Measurements from ENCODE around the gene HOTAIR. TPM values are rescaled to one million over a fixed set of nuclear protein-coding genes. Genes with fewer than 3 reads are reported as not detected.

The HOTAIR gene
- polyA plus RNA-seq, 1 donor from 2014 or later = not detected

DNA sequence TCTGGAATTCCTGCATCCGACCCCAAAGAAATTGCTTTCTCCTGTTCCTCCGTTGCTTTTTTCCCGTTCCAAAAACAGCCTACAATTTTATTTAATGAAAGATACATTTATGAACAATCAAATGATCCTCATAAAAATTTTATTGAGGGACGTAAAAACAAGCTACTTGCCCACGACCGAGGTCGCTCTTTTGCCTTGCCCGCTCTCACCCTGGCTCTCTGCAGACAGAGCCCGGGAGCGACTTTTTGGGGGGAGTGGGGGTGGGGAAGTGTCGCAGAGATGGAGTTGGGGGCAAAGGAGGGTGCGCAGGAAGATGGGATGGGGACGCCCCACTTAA lies 24.1 kb upstream of the HOTAIR start:
- Mint-ChIP-seq H3K9me3 (peaks cover 0 to 2% (median 0%) of the 10 kb centered on the region in 3 donors), H3K27me3 (peaks cover 69% of the 10 kb centered on the region), H3K4me1 (peaks cover 7 to 15% (median 14%) of the 10 kb centered on the region in 3 donors), H3K4me3 (peak overlapping the region in 3 of 4 donors; percentile 6 to 88 (median 22)), H3K27ac (peak overlapping the region; percentile 46 to 81 (median 62)), H3K36me3 (peaks cover 1% of the 10 kb centered on the region)

- H3K4me1 Mint-ChIP-seq = peaks cover 7 to 20% (median 16%) of the 10 kb centered on the region in 3 donors
- H3K27me3 Mint-ChIP-seq = peaks cover 69% of the 10 kb centered on the region
- H3K36me3 Mint-ChIP-seq = peaks cover 1% of the 10 kb centered on the region
- H3K9me3 Mint-ChIP-seq = peaks cover 0 to 6% (median 0%) of the 10 kb centered on the region in 3 donors
- peak overlapping the region; percentile 6 to 88 (median 20) for H3K4me3 Mint-ChIP-seq
- H3K27ac Mint-ChIP-seq = peak overlapping the region; percentile 46 to 81 (median 62)
Measured at GRCh38 chr12:53998110-53998899, 23.6 kb upstream of the HOTAIR start.

DNA sequence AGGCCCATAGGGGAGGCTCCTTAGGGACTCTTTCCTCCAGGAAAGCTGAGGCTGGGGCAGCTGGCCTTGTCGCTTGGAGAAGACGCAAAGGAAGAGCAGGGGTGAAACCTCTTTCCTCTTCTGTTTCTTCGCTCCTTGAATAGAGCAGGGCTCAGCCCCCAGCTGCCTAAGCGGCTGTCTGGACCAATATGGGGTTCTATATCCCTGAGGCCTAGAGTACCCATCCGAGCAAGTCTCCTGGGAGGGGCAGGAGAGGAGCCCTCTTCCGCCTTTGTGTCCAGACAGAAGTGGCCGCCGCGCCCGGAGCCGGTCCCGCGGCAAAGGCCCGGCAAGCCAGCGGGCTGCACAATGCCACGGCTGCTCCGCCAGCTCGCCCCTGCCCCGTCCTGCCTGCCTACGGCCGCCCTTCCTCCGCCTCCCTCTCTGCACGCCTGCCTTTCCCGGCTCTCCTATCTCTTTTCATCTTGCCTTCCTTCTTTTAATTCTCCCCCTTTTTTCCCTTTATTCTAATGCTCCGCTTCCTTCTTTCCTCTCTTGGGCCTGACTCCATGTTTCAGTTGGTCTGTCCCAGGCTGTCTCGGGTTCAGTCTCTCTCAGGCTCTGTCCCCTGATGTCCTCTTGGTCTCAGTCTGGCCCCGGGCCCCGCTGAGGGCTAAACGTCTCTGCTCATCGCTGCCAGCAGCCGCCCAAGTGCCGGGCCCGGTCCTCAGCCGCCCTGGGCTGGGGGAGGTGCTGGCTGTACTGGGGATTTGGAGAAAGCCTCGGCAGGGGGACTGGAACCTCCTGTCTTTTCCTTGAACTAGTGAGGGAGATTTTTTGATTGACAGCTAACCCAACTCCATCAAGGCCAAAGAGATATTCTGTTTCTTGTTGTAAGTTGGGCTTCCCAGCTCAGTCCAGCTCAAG lies 22.7 kb upstream of the HOTAIR start:
- H3K9me3 Mint-ChIP-seq = peaks cover 0 to 6% (median 0%) of the 10 kb centered on the region in 3 donors
- peaks cover 1% of the 10 kb centered on the region for H3K36me3 Mint-ChIP-seq
- peak overlapping the region; percentile 18 to 88 (median 60) for H3K4me3 Mint-ChIP-seq
- peak overlapping the region in 2 of 3 donors; percentile 81 to 82 for H3K27ac Mint-ChIP-seq
- H3K27me3 Mint-ChIP-seq = peaks cover 65% of the 10 kb centered on the region
- peaks cover 7 to 21% (median 16%) of the 10 kb centered on the region in 3 donors for H3K4me1 Mint-ChIP-seq

DNA sequence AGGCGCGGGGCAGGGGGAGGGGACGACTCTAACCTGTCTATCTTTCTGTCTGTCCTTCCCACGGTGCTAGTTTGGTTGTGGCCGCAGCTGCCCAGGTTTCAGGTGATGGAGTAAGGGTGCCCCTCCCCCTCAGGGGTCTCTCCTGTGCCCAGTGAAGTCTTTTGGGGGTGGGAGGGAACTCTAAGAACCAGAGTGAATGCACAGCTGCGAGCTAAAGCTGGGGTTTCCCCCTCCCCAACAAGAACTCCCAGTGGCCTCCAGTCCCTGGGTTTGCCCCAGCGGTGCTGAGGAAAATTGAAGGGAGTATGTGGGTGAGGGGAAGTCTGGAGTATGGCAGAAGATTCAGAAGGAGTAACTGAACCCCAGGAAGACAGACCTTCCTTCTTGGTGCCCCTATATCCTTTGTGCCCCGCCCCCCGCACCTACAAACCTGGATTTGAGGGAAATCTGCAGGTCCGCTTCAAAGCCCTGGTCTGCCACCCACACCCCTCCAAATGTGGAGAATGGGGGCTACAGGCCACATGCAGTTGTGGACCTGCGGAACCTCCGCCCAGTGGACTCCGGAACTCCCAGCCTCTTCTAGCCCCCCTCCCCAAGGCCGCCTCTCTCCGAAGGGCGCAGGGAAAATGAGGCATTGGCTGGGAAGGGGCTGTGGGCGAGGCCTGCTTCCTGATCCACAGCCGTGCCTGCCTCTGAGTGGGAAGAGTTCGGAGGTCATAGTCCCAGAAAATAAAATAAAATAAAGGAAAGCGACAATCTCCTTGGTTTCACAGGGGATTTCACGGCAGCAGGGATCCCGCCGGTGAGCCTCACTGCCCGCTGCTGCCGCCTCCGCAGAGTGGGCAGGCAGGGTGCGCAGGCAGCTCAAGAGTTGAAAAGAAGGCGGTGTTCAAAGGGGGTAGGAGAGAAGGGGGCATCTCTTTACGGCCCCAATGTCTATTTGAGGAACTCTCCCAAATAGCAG lies 21.8 kb upstream of the HOTAIR start:
- Mint-ChIP-seq H3K4me3 (peak overlapping the region; percentile 72 to 88 (median 86)), H3K9me3 (peaks cover 0 to 6% (median 0%) of the 10 kb centered on the region in 3 donors), H3K36me3 (peaks cover 1% of the 10 kb centered on the region), H3K27me3 (peaks cover 64% of the 10 kb centered on the region), H3K27ac (peak overlapping the region; percentile 46 to 81 (median 54)), H3K4me1 (peaks cover 7 to 21% (median 16%) of the 10 kb centered on the region in 3 donors)

DNA sequence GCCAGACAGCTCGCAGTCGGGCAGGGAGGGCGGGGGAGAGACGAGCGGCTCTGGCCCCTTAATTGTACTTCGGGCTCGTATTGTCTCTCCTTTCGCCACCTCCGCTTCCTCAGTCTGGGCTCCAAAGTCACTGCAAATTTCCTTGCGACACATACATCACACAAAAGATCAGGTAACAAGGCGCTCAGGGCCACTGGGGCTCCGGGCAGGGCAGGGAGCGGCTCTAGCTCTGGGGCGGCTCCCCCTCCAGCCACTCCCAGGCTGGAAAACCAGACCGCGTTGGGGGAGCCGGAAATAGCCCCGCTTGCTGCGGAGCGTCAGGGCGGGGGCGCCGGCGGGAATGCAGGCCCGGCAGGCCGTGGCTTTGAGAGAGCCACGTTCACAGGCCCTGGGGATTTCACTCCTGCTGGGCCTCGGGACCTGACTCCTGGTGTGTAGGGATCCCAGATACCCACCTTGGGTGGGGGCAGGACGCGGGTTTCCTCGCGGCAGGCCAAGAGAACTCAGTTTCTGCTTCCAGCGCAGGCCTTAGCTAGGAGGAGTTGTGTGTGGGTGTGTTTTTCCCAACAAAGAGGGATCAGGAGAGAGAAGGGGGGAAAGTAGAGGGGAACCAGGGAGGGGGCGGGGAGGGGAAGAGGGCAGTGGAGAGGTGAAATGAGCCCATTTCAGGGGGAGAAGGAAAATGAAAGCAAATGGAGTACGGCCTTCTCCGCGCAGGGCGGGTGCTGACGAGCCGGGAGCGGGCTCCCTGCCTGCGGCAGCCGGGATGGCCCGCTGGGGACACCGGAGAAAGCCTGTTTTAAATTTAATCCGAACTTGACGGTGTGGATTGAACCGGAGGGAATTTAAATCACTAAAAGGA lies 20.9 kb upstream of the HOTAIR start:
- H3K9me3 Mint-ChIP-seq = peaks cover 0 to 6% (median 0%) of the 10 kb centered on the region in 3 donors
- peaks cover 1% of the 10 kb centered on the region for H3K36me3 Mint-ChIP-seq
- H3K4me3 Mint-ChIP-seq = peak overlapping the region; percentile 72 to 88 (median 86)
- H3K4me1 Mint-ChIP-seq = peaks cover 7 to 21% (median 16%) of the 10 kb centered on the region in 3 donors
- H3K27me3 Mint-ChIP-seq = peaks cover 65% of the 10 kb centered on the region
- peak overlapping the region in 2 of 3 donors; percentile 54 to 81 for H3K27ac Mint-ChIP-seq

DNA sequence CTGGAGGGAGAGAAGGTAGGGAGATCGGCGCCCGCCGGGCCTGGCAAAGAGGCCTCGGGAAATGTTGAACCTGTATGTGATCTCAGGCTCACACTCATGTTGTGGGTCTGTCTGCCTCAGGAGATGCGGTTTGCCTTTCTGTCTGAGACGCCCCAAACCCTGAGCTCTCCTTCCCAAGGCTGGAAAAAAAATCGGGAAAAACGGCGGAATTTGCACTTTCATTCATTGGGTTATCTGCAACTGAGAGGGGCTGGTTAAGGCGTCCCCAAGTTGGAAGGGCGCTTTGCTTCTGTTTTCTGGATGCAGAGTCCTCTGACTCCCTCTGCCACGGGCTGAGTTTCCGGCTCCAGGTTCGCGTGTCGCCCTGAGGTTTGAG lies 20.2 kb upstream of the HOTAIR start:
- Mint-ChIP-seq H3K9me3 (peaks cover 0 to 6% (median 0%) of the 10 kb centered on the region in 3 donors), H3K27ac (peak overlapping the region in 1 of 3 donors; percentile 81), H3K27me3 (peaks cover 68% of the 10 kb centered on the region), H3K4me1 (peaks cover 7 to 21% (median 16%) of the 10 kb centered on the region in 3 donors), H3K4me3 (peak overlapping the region; percentile 72 to 88 (median 86)), H3K36me3 (peaks cover 1% of the 10 kb centered on the region)

- Mint-ChIP-seq H3K27me3 (peaks cover 72% of the 10 kb centered on the region), H3K4me1 (peaks cover 10 to 25% (median 21%) of the 10 kb centered on the region in 3 donors), H3K9me3 (peaks cover 0 to 10% (median 0%) of the 10 kb centered on the region in 3 donors), H3K36me3 (peaks cover 1% of the 10 kb centered on the region), H3K4me3 (peak overlapping the region; percentile 72 to 95 (median 88)), H3K27ac (peak overlapping the region; percentile 81 to 96 (median 91))
Measured at GRCh38 chr12:53994264-53995001, 19.7 kb upstream of the HOTAIR start.

DNA sequence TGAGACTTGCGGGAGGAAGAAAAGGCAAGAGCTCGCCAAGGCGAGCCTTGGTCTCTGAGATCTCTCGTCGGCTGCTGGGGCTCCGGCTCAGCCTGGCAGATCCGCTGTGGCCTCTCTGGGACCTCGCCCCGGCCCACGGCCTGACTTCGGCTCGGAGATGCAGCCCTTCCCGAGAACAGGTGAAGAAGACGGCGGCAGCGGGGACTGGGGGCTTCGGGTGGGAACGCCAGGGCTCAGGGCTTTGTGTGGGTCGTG lies 19.2 kb upstream of the HOTAIR start:
- Mint-ChIP-seq H3K27me3 (peaks cover 76% of the 10 kb centered on the region), H3K36me3 (peaks cover 1% of the 10 kb centered on the region), H3K4me3 (peak overlapping the region in 3 of 4 donors; percentile 54 to 95 (median 67)), H3K4me1 (peaks cover 15 to 30% (median 26%) of the 10 kb centered on the region in 3 donors), H3K9me3 (peaks cover 0 to 10% (median 0%) of the 10 kb centered on the region in 3 donors), H3K27ac (peak overlapping the region; percentile 81 to 96 (median 91))

GRCh38 chr12:53993162-53994008 lies 18.6 kb upstream of the HOTAIR start:
- Mint-ChIP-seq H3K27ac (peak overlapping the region; percentile 81 to 96 (median 91)), H3K4me1 (peaks cover 16 to 32% (median 27%) of the 10 kb centered on the region in 3 donors), H3K4me3 (peak overlapping the region; percentile 54 to 95 (median 76)), H3K27me3 (peaks cover 76% of the 10 kb centered on the region), H3K9me3 (peaks cover 0 to 10% (median 0%) of the 10 kb centered on the region in 3 donors), H3K36me3 (peaks cover 1% of the 10 kb centered on the region)

GRCh38 chr12:53992377-53992889 lies 17.7 kb upstream of the HOTAIR start:
- Mint-ChIP-seq H3K27me3 (peaks cover 76% of the 10 kb centered on the region), H3K9me3 (peaks cover 0 to 10% (median 0%) of the 10 kb centered on the region in 3 donors), H3K4me3 (peak overlapping the region in 1 of 4 donors; percentile 5), H3K4me1 (peaks cover 18 to 32% (median 24%) of the 10 kb centered on the region in 3 donors), H3K27ac (peak overlapping the region in 2 of 3 donors; percentile 10 to 81), H3K36me3 (peaks cover 1% of the 10 kb centered on the region)

DNA sequence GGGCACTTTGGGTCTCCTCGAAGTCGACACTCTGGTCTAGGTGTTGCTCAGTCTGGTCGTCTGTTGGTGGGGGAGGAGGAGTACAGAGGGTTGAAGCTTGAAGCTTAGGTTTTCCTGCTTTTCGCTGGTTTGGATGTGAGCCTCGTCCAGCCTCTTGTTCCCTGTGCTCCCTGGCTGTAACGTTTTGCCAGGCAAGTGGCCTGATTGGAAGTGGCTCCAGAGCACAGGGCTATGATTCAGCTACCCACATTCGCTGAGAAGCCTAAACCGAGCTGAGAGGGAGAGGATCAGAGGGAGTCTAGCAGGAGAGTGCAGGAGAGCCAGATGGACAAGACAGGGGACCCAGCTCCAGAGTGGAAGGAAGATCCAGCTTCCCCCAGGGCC lies 16.3 kb upstream of the HOTAIR start:
- H3K27me3 Mint-ChIP-seq = peaks cover 80% of the 10 kb centered on the region
- H3K36me3 Mint-ChIP-seq = no peaks in the 10 kb centered on the region
- peaks cover 0 to 10% (median 0%) of the 10 kb centered on the region in 3 donors for H3K9me3 Mint-ChIP-seq
- peaks cover 16 to 28% (median 22%) of the 10 kb centered on the region in 3 donors for H3K4me1 Mint-ChIP-seq
- peak overlapping the region in 2 of 3 donors; percentile 81 to 97 for H3K27ac Mint-ChIP-seq
- H3K4me3 Mint-ChIP-seq = peak overlapping the region in 1 of 4 donors; percentile 65

All from IgD-negative memory B cell (primary cell).